ENCODE data around the gene ATP2B2. TPM values are rescaled to one million over a fixed set of nuclear protein-coding genes. Genes with fewer than 3 reads are reported as not detected.

The ATP2B2 gene
- total RNA-seq, 1 experiment from 2014 or later: 0.22 TPM

DNA sequence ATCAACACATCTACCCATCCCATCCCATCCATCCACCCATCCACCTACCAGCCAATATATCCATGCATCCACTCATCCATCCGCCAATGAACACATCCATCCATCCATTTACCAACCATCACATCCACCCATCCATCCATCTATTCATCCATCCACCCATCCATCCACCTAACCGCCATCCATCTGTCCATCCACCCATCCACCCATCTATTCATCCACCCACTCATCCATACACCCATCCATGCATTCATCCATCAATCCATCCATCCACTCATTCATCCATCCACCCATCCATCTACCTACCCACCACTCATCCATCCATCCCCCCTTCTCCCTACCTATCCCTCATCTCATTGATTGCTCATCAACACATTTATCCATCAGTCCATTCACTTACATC, 136.9 kb downstream of the ATP2B2 start:
- Histone ChIP-seq H3K9ac (ENCODE audit: low read length) (no peak overlapping the region), H2AFZ (ENCODE audit: low read length) (no peak overlapping the region), H3K9me3 (ENCODE audit: low read length) (no peaks in the 10 kb centered on the region; the same call in 1 of the 2 replicates), H3K27me3 (ENCODE audit: low read length) (no peaks in the 10 kb centered on the region), H3K4me1 (ENCODE audit: low read length) (no peaks in the 10 kb centered on the region), H3K4me3 (ENCODE audit: low read length) (no peak overlapping the region), H3K27ac (ENCODE audit: low read length) (no peak overlapping the region), H4K20me1 (ENCODE audit: insufficient read depth, low read depth, low read length) (no peaks in the 10 kb centered on the region), H3K9me2 (replicated peaks; ENCODE audit: insufficient read depth, low read length) (no peaks in the 10 kb centered on the region), H3K4me2 (ENCODE audit: low read depth, low read length, poor library complexity, severe bottlenecking) (no peak overlapping the region), H3K36me3 (ENCODE audit: insufficient read depth, low read length) (no peaks in the 10 kb centered on the region), H3K79me2 (ENCODE audit: low read length) (no peaks in the 10 kb centered on the region)
- no peak for DNase-seq

DNA sequence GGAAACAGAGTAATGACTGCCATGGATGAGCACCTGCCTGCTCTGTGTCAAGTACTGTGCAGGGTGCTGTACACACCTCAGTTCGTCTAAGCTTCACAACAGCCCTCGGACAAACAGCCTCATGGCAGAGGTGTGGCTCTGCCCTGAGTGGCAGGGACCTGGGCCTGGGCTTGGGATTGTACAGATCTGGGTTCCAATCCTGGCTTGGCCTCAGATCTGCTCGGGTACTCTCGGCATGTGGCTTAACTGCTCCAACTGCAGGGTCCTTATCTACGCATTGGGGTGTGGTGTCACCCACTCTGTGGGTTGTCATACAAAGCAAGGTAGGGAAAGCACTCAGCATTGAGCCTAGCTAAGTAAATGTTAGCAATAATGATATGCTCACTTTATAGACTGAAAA, 137.9 kb downstream of the ATP2B2 start:
- no peaks in the 10 kb centered on the region for H3K36me3 ChIP-seq (ENCODE audit: insufficient read depth, low read length)
- H3K27me3 ChIP-seq (ENCODE audit: low read length): no peaks in the 10 kb centered on the region
- H3K9me3 ChIP-seq (ENCODE audit: low read length): no peaks in the 10 kb centered on the region; the same call in 1 of the 2 replicates
- H3K4me1 ChIP-seq (ENCODE audit: low read length): no peaks in the 10 kb centered on the region
- H3K4me2 ChIP-seq (ENCODE audit: low read depth, low read length, poor library complexity, severe bottlenecking): no peak overlapping the region
- no peak overlapping the region for H3K4me3 ChIP-seq (ENCODE audit: low read length)
- no peak overlapping the region for H3K9ac ChIP-seq (ENCODE audit: low read length)
- H3K9me2 ChIP-seq (replicated peaks; ENCODE audit: insufficient read depth, low read length): no peaks in the 10 kb centered on the region
- H3K27ac ChIP-seq (ENCODE audit: low read length): no peak overlapping the region
- no peaks in the 10 kb centered on the region for H4K20me1 ChIP-seq (ENCODE audit: insufficient read depth, low read depth, low read length)
- no peak overlapping the region for H2AFZ ChIP-seq (ENCODE audit: low read length)
- no peaks in the 10 kb centered on the region for H3K79me2 ChIP-seq (ENCODE audit: low read length)
- DNase-seq: no peak

DNA sequence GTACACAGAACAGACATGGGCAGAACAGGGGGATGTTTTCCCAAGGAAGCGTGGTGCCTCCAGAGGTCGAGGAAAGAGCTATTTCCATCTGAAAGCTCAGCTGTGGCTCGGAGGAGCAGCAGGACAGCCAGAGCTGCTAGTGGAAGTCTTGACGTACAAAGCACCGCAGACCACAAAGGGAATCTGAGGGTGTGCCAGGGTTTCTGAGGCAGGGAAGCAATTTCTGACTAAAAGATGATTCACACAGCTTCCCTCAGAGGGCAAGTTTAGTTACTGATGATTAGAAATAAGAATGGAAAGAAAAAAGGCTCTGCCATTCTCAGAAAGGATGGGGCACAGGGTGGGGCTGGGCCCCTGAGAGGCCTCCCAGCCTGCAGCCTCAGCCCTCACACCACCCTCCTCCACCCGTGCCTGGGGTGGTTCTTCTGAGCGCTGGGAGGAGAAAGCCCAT, 138.7 kb downstream of the ATP2B2 start:
- no peaks in the 10 kb centered on the region for H4K20me1 ChIP-seq (ENCODE audit: insufficient read depth, low read depth, low read length)
- H3K4me1 ChIP-seq (ENCODE audit: low read length): no peaks in the 10 kb centered on the region
- H3K9ac ChIP-seq (ENCODE audit: low read length): no peak overlapping the region
- no peak overlapping the region for H3K4me2 ChIP-seq (ENCODE audit: low read depth, low read length, poor library complexity, severe bottlenecking)
- no peak overlapping the region for H2AFZ ChIP-seq (ENCODE audit: low read length)
- no peaks in the 10 kb centered on the region for H3K36me3 ChIP-seq (ENCODE audit: insufficient read depth, low read length)
- H3K27me3 ChIP-seq (ENCODE audit: low read length): no peaks in the 10 kb centered on the region
- H3K9me3 ChIP-seq (ENCODE audit: low read length): no peaks in the 10 kb centered on the region; the same call in 1 of the 2 replicates
- H3K79me2 ChIP-seq (ENCODE audit: low read length): no peaks in the 10 kb centered on the region
- no peak overlapping the region for H3K27ac ChIP-seq (ENCODE audit: low read length)
- H3K4me3 ChIP-seq (ENCODE audit: low read length): no peak overlapping the region
- no peak for DNase-seq
- no peaks in the 10 kb centered on the region for H3K9me2 ChIP-seq (replicated peaks; ENCODE audit: insufficient read depth, low read length)

DNA sequence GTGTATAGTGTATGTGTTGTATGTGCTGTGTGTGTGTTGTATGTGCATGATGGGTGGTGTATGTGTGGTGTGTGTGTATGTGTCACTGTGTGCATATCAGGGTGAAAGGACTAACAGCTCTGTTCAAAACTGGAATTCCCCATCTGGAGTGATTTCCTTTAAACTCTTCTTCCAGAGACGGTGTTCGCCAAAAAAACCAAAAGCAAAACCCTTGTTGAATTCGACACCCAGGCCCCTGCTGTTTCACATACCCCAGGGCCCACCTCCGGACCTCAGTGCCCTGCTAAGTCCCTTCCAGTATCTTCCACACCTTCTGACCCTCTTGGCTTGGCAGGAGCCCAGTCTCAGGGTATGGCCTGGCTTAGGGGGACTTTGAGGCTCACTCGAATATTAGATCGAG, 139.6 kb downstream of the ATP2B2 start:
- Histone ChIP-seq H3K4me3 (ENCODE audit: low read length) (no peak overlapping the region), H3K9me2 (replicated peaks; ENCODE audit: insufficient read depth, low read length) (no peaks in the 10 kb centered on the region), H3K4me2 (ENCODE audit: low read depth, low read length, poor library complexity, severe bottlenecking) (no peak overlapping the region), H3K4me1 (ENCODE audit: low read length) (no peaks in the 10 kb centered on the region), H3K9me3 (ENCODE audit: low read length) (no peaks in the 10 kb centered on the region; the same call in 1 of the 2 replicates), H3K27me3 (ENCODE audit: low read length) (no peaks in the 10 kb centered on the region), H4K20me1 (ENCODE audit: insufficient read depth, low read depth, low read length) (no peaks in the 10 kb centered on the region), H2AFZ (ENCODE audit: low read length) (no peak overlapping the region), H3K36me3 (ENCODE audit: insufficient read depth, low read length) (no peaks in the 10 kb centered on the region), H3K9ac (ENCODE audit: low read length) (no peak overlapping the region), H3K79me2 (ENCODE audit: low read length) (no peaks in the 10 kb centered on the region), H3K27ac (ENCODE audit: low read length) (no peak overlapping the region)
- DNase-seq: no peak

DNA sequence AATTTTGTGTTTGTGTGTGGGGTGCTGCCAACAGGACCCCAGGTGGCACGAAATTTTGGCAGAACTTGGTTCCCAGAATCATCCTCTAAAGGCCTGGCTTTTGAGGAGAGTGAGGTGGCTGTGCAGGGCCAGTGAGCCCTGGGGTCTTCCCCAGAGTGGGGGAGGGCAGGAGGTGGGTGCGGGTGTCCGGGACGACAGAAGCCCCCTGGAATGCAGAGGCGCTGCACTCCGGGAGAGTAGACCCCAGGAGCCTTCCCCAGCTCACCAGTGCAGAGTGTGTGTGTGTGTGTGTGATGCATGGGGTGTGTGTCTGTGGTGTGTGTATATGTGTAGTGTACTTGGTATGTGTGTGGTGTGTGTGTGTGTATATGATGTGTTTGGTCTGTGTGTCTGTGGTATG, 140.1 kb downstream of the ATP2B2 start:
- no peaks in the 10 kb centered on the region for H3K9me2 ChIP-seq (replicated peaks; ENCODE audit: insufficient read depth, low read length)
- no peaks in the 10 kb centered on the region for H3K27me3 ChIP-seq (ENCODE audit: low read length)
- no peaks in the 10 kb centered on the region for H3K9me3 ChIP-seq (ENCODE audit: low read length)
- no peak overlapping the region for H3K9ac ChIP-seq (ENCODE audit: low read length)
- H3K4me1 ChIP-seq (ENCODE audit: low read length): no peaks in the 10 kb centered on the region
- no peak overlapping the region for H3K4me3 ChIP-seq (ENCODE audit: low read length)
- H3K79me2 ChIP-seq (ENCODE audit: low read length): no peaks in the 10 kb centered on the region
- no peak overlapping the region for H2AFZ ChIP-seq (ENCODE audit: low read length)
- H3K4me2 ChIP-seq (ENCODE audit: low read depth, low read length, poor library complexity, severe bottlenecking): no peak overlapping the region
- H3K36me3 ChIP-seq (ENCODE audit: insufficient read depth, low read length): no peaks in the 10 kb centered on the region
- DNase-seq: no peak
- no peaks in the 10 kb centered on the region for H4K20me1 ChIP-seq (ENCODE audit: insufficient read depth, low read depth, low read length)
- H3K27ac ChIP-seq (ENCODE audit: low read length): no peak overlapping the region

DNA sequence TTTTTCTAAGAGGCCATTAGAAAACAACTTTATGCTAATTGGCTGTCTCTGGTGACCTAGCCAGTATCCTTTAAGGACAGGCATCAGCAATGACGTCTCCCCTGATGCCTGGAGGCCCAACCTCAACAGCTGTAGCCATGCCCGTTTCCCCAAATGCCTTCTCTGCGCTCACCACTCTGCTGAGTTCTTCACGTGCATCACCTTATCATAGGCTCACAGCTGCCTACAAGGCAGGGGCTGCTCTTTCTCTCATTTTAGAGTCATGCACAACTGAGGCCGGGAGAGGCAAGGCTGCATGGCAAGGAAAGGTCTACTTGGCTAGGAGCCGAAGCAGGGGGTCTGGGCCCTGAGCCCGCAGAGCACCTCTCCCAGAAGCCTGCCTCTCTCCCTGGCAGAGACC, 140.6 kb downstream of the ATP2B2 start:
- H3K9me3 ChIP-seq (ENCODE audit: low read length): no peaks in the 10 kb centered on the region

DNA sequence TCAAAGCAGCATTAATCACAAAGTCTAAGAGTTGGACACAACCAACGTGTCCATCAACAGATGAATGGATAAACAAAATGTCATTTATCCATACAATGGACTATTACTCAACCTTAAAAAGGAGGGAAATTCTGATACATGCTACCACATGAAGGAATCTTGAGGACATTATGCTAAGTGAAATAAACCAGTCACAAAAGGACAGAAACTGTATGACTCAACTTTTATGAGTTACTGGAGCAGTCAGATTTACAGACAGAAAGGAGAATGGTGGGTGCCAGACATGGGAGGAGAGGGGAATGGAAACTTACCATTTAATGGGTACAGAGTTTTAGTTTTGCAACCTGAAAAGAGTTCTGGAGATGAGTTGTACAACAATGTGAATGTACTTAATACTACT, 141.5 kb downstream of the ATP2B2 start:
- Histone ChIP-seq H3K9me3 (ENCODE audit: low read length) (no peaks in the 10 kb centered on the region), H3K27ac (ENCODE audit: low read length) (no peak overlapping the region), H3K9ac (ENCODE audit: low read length) (no peak overlapping the region), H3K4me1 (ENCODE audit: low read length) (no peaks in the 10 kb centered on the region), H4K20me1 (ENCODE audit: insufficient read depth, low read depth, low read length) (no peaks in the 10 kb centered on the region), H3K79me2 (ENCODE audit: low read length) (no peaks in the 10 kb centered on the region), H3K36me3 (ENCODE audit: insufficient read depth, low read length) (no peaks in the 10 kb centered on the region), H3K4me3 (ENCODE audit: low read length) (no peak overlapping the region), H2AFZ (ENCODE audit: low read length) (no peak overlapping the region), H3K27me3 (ENCODE audit: low read length) (no peaks in the 10 kb centered on the region), H3K9me2 (replicated peaks; ENCODE audit: insufficient read depth, low read length) (no peaks in the 10 kb centered on the region), H3K4me2 (ENCODE audit: low read depth, low read length, poor library complexity, severe bottlenecking) (no peak overlapping the region)
- no peak for DNase-seq

More for the DNA sequence above, 140.6 kb downstream of the ATP2B2 start:
- H3K9me2 ChIP-seq (replicated peaks; ENCODE audit: insufficient read depth, low read length): no peaks in the 10 kb centered on the region
- no peaks in the 10 kb centered on the region for H3K79me2 ChIP-seq (ENCODE audit: low read length)
- no peak for DNase-seq
- no peak overlapping the region for H3K9ac ChIP-seq (ENCODE audit: low read length)
- H2AFZ ChIP-seq (ENCODE audit: low read length): no peak overlapping the region
- H3K4me1 ChIP-seq (ENCODE audit: low read length): no peaks in the 10 kb centered on the region
- no peak overlapping the region for H3K4me2 ChIP-seq (ENCODE audit: low read depth, low read length, poor library complexity, severe bottlenecking)
- no peaks in the 10 kb centered on the region for H3K36me3 ChIP-seq (ENCODE audit: insufficient read depth, low read length)
- no peaks in the 10 kb centered on the region for H3K27me3 ChIP-seq (ENCODE audit: low read length)
- no peak overlapping the region for H3K4me3 ChIP-seq (ENCODE audit: low read length)
- H3K27ac ChIP-seq (ENCODE audit: low read length): no peak overlapping the region
- H4K20me1 ChIP-seq (ENCODE audit: insufficient read depth, low read depth, low read length): no peaks in the 10 kb centered on the region

DNA sequence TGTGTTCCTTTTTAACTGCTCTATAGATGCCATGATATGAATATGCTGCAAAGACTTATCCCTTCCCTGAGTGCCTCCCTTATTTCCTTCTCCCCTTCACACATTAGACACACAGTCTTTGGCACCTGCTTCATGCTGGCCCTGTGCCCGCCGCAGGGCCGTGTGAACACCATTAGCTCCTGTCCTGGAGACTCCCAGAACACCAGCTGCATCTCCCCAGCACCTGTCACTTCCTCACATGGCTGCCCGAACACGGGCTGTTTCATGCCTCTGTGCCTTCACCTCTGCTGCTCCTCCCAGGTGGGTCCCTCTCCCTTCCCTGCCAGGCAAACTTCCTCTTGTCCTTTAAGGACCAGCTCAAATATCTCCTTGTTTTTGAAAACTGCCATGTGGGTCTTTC, 144.0 kb downstream of the ATP2B2 start:
- Histone ChIP-seq H3K4me1 (ENCODE audit: low read length) (peaks cover 23% of the 10 kb centered on the region), H3K9me3 (ENCODE audit: low read length) (no peaks in the 10 kb centered on the region), H2AFZ (ENCODE audit: low read length) (no peak overlapping the region), H3K4me3 (ENCODE audit: low read length) (no peak overlapping the region), H3K27ac (ENCODE audit: low read length) (no peak overlapping the region), H3K79me2 (ENCODE audit: low read length) (no peaks in the 10 kb centered on the region), H3K9ac (ENCODE audit: low read length) (no peak overlapping the region), H3K36me3 (ENCODE audit: insufficient read depth, low read length) (no peaks in the 10 kb centered on the region), H4K20me1 (ENCODE audit: insufficient read depth, low read depth, low read length) (no peaks in the 10 kb centered on the region), H3K4me2 (ENCODE audit: low read depth, low read length, poor library complexity, severe bottlenecking) (no peak overlapping the region), H3K27me3 (ENCODE audit: low read length) (no peaks in the 10 kb centered on the region), H3K9me2 (replicated peaks; ENCODE audit: insufficient read depth, low read length) (no peaks in the 10 kb centered on the region)
- DNase-seq: no peak

DNA sequence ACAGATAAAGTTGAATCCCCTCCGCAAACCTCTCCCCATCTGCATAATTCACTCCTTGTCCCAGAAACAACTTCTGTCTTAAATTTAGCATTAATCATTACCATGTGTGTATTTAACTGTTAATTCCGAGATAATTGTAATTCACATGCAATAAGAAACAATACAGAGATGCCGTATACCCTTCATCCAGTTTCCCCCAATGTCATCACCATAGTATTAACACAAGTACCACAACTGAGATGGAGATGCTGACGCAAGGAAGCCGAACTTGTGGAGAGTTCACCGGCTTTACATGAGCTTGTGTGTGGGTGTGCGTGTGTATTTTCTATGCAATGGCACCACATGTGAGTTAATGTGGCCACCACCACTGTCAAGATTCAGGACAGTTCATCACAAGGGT, 144.9 kb downstream of the ATP2B2 start:
- no peaks in the 10 kb centered on the region for H3K9me3 ChIP-seq (ENCODE audit: low read length)
- no peaks in the 10 kb centered on the region for H3K9me2 ChIP-seq (replicated peaks; ENCODE audit: insufficient read depth, low read length)
- no peak overlapping the region for H3K4me3 ChIP-seq (ENCODE audit: low read length)
- H4K20me1 ChIP-seq (ENCODE audit: insufficient read depth, low read depth, low read length): no peaks in the 10 kb centered on the region
- no peaks in the 10 kb centered on the region for H3K79me2 ChIP-seq (ENCODE audit: low read length)
- no peak overlapping the region for H2AFZ ChIP-seq (ENCODE audit: low read length)
- no peak for DNase-seq
- H3K4me2 ChIP-seq (ENCODE audit: low read depth, low read length, poor library complexity, severe bottlenecking): no peak overlapping the region
- peaks cover 27% of the 10 kb centered on the region for H3K4me1 ChIP-seq (ENCODE audit: low read length)
- H3K27ac ChIP-seq (ENCODE audit: low read length): no peak overlapping the region
- no peaks in the 10 kb centered on the region for H3K36me3 ChIP-seq (ENCODE audit: insufficient read depth, low read length)
- no peak overlapping the region for H3K9ac ChIP-seq (ENCODE audit: low read length)
- no peaks in the 10 kb centered on the region for H3K27me3 ChIP-seq (ENCODE audit: low read length)

All from Karpas-422 (cell line).